ENCODE results near the gene ATP6V1G2.
"Not testable (repeated sequence)": the region's sequence is repeated elsewhere in the genome, so short reads cannot be mapped to it uniquely, and the experiment has no call there.

The ATP6V1G2 gene

DNA sequence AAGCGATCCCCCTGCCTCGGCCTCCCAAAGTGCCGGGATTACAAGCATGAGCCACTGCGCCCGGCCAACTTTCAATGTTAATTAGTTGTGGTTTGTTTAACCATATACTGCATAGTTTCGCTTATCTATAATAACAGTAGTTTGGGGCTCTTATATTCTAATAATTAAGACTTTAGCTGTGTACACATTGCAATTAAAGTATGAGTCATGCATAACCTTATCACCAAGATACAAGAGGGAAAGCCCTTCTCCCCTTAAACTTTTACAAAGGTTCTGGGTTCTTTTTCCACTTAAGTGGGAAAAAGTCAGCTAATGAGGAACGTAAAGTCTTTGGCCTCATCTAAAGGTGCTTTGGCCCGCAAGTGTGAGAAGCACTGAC lies 20.9 kb downstream of the ATP6V1G2 start:
- ChIA-PET POLR2A (no interaction called here), CTCF (interaction anchor here (0.6 to 1.4 kb wide), 2 partner anchors 33 to 73 kb away, joined by 4 to 8 read pairs; no protein-coding TSS in a partner anchor)
- H3K4me3 ChIP-seq (ENCODE audit: low read depth, low read length) = no peak overlapping the region
- TF ChIP-seq, protein P1, sequence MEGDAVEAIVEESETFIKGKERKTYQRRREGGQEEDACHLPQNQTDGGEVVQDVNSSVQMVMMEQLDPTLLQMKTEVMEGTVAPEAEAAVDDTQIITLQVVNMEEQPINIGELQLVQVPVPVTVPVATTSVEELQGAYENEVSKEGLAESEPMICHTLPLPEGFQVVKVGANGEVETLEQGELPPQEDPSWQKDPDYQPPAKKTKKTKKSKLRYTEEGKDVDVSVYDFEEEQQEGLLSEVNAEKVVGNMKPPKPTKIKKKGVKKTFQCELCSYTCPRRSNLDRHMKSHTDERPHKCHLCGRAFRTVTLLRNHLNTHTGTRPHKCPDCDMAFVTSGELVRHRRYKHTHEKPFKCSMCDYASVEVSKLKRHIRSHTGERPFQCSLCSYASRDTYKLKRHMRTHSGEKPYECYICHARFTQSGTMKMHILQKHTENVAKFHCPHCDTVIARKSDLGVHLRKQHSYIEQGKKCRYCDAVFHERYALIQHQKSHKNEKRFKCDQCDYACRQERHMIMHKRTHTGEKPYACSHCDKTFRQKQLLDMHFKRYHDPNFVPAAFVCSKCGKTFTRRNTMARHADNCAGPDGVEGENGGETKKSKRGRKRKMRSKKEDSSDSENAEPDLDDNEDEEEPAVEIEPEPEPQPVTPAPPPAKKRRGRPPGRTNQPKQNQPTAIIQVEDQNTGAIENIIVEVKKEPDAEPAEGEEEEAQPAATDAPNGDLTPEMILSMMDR (IDR thresholded peaks at IDR 0.05; ENCODE audit: insufficient read depth, low read length, missing control alignments) = no peak
- DNase-seq (ENCODE audit: low read depth, low spot score) = no peak

DNA sequence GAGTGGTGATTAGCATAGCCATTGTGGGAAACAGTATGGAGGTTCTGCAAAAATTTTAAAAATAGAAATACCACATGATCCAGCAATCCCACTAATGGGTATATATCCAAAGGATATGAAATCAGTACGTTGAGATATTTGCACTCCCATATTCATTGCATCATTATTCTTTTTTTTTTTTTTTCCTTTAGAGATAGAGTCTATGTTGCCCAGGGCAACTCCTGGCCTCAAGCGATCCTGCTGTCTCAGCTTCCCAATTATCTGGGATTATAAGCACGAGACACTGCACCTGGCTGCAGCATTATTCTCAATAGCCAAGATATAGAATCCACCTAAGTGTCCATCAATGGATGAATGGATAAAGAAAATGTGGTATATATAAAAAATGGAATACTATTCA lies 24.6 kb downstream of the ATP6V1G2 start:
- CTCF ChIA-PET = interaction anchor here (1.3 kb wide), 1 partner anchor 77 kb away, joined by 3 read pairs; no protein-coding TSS in a partner anchor
- TF ChIP-seq, protein P1 (IDR thresholded peaks at IDR 0.05; ENCODE audit: insufficient read depth, low read length, missing control alignments) = no peak
- DNase-seq (ENCODE audit: low read depth, low spot score) = no peak
- no peak overlapping the region for H3K4me3 ChIP-seq (ENCODE audit: low read depth, low read length)
- POLR2A ChIA-PET = no interaction called here

DNA sequence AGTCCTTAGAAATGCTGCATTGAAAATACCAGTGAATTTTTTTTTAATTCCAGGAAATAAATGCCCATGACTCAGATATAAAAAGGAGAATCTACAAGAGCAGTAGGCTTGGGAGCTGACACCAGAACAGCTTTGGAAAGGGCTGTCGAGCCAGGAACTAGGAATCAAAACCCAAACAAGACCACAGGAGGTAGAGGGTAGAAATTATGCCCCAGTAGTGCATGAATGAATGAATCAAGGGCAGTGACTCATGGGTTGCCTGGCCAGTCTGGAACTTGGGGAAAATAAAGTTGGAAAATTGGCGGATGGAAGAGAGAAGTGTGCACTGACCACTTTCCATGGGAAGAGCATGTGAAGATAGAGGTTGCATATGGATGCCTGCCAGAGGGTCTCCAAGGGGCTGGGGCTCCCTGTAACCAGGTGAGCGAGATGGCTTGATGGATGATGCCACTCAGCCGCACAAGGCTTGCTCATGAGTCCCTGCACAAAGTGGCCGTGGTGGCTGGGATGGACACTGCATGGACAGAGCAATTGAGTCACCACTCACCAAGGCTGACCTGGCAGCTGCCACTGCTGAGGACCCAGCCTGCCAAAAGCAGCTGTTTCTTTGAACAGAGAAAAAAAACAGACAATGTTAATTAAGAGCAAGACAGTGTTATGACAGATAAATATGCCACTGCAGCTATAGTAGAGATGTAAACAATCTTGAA lies 32.8 kb downstream of the ATP6V1G2 start:
- TF ChIP-seq, protein P1 (IDR thresholded peaks at IDR 0.05; ENCODE audit: insufficient read depth, low read length, missing control alignments) = no peak
- ChIA-PET POLR2A (no interaction called here), CTCF (interaction anchor here (1.2 to 1.5 kb wide), 2 partner anchors 20 to 33 kb away, joined by 3 to 6 read pairs; partner anchors contain the start of gene ATP6V1G2)
- DNase-seq (ENCODE audit: low read depth, low spot score) = no peak
- no peak overlapping the region for H3K4me3 ChIP-seq (ENCODE audit: low read depth, low read length)

DNA sequence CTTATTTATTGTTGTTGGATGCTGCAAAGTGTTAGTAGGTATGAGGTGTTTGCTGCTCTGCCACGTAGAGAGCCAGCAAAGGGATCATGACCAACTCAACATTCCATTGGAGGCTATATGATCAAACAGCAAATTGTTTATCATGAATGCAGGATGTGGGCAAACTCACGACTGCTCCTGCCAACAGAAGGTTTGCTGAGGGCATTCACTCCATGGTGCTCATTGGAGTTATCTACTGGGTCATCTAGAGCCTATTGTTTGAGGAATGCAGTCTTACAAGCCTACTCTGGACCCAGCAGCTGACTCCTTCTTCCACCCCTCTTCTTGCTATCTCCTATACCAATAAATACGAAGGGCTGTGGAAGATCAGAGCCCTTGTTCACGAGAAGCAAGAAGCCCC lies 36.4 kb downstream of the ATP6V1G2 start:
- TF ChIP-seq, protein P1 (IDR thresholded peaks at IDR 0.05; ENCODE audit: insufficient read depth, low read length, missing control alignments) = no peak
- no peak for DNase-seq (ENCODE audit: low read depth, low spot score)
- POLR2A ChIA-PET = no interaction called here
- H3K4me3 ChIP-seq (ENCODE audit: low read depth, low read length) = no peak overlapping the region
- CTCF ChIA-PET = no interaction called here

DNA sequence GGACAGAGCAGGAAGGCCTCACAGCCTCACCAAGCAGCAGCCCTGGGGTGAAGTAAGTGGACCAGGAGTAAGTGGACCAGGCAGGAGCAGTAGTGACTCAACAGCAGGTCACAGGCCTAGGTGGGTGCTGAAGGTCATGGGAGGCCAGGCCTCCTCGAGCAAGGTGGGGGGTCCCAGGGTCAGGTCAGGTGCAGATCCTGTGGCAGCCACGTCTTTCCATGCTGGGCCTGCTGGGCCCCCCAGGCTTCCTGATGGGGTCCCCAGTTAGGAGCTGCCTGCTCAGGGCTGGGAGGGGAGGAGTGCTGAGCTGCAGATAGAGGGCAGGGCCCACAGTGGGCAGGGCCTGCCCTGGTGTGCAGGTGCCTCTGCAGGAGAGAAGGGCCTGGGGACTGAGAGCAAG lies 37.4 kb downstream of the ATP6V1G2 start:
- CTCF ChIA-PET; H3K4me3 ChIP-seq (ENCODE audit: low read depth, low read length); DNase-seq (ENCODE audit: low read depth, low spot score); POLR2A ChIA-PET: not testable (repeated sequence)

DNA sequence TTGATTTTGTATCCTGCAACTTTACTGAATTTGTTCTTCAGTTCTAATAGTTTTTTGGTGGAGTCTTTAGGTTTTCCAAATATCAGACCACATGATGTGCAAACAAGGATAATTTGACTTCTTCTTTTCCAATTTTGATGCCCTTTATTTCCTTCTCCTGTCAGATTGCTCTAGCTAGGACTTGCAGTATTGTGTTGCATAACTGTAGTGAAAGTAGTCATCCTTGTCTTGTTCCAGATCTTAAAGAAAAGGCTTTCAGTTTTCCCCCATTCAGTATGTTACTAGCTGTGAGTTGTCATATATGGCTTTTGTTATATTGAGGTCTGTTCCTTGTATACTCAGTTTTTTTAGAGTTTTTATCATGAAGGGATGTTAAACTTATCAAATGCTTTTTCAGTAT lies 43.8 kb downstream of the ATP6V1G2 start:
- POLR2A ChIA-PET = no interaction called here
- H3K4me3 ChIP-seq (ENCODE audit: low read depth, low read length) = no peak overlapping the region
- TF ChIP-seq, protein P1 (IDR thresholded peaks at IDR 0.05; ENCODE audit: insufficient read depth, low read length, missing control alignments) = no peak
- CTCF ChIA-PET = interaction anchor here (1.2 to 1.3 kb wide), 2 partner anchors 9 to 44 kb away, joined by 3 to 5 read pairs; partner anchors contain the start of gene ATP6V1G2
- DNase-seq (ENCODE audit: low read depth, low spot score) = no peak

DNA sequence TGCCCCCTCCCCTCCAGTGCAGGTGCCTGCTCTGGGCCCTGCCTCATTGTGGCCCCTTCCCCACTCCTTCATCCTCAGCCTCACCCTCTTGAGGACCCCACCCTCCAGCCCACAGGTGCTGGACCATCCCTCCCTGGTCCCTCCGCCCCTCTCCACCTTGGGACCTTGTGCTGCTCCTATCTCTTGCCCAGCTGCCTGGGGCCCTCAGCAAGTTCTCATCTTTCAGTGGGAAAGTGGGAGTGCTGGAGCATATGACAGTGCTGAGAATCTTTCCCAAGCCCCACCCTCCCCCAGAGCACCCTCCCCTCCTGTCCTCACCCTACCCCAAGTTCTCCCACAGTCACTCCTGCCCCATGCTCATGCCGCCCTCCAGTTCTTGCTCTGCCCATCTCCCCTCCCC lies 46.8 kb downstream of the ATP6V1G2 start:
- H3K4me3 ChIP-seq (ENCODE audit: low read depth, low read length); POLR2A ChIA-PET; CTCF ChIA-PET; DNase-seq (ENCODE audit: low read depth, low spot score): not testable (repeated sequence)

Data from AG04449 (cell line).